HepG2 (cell line): ENCODE results near the gene P2RY12. TPM values are rescaled to one million over a fixed set of nuclear protein-coding genes. Genes with fewer than 3 reads are reported as not detected.

Source experiments
- ATAC-seq: fragments of 200-7000 bp; cut with Tn5 transposase; 3 replicates; pipeline ENCODE4 v1.9.1; 2020; ENCODE audit warnings: mild to moderate bottlenecking, moderate library complexity
- BruUV-seq: library from RNA; stranded (reverse); fragments of 400-500 nt; replicated peaks from 2 replicates; lab custom pipeline; 2021; lab: Mats Ljungman, UMichigan
- CTCF ChIA-PET: fragments of 300-600 bp; formaldehyde crosslinking; extraction: SDS; loops from one replicate; lab custom pipeline; 2021; ENCODE audit warnings: low total read pairs, inconsistent platforms, low intra/inter-chr PET ratio; lab: Yijun Ruan, JAX
- POLR2A ChIA-PET: fragments of 350-600 bp; sonication (Branson Sonifier 250); formaldehyde crosslinking; loops from one replicate; lab custom pipeline; 2020; ENCODE audit warnings: antibody characterized with exemption, inconsistent platforms; lab: Yijun Ruan, JAX
- DNase-seq: peaks from one replicate; pipeline ENCODE4 v3.0.0-alpha.2; 2015; ENCODE audit warnings: low spot score
- FAIRE-seq: peaks from 3 replicates; lab custom pipeline; 2011; peaks lifted over from hg19 to GRCh38; lab: Jason Lieb, UNC
- H2AFZ ChIP-seq: one replicate; pipeline ENCODE4 v1.6.1; 2011; ENCODE audit warnings: low read length, inconsistent platforms
- H3K27ac ChIP-seq: fragments of 300-600 bp; 3 replicates; pipeline ENCODE4 v1.8.0; 2011; ENCODE audit warnings: mixed run types, mild to moderate bottlenecking, mixed read lengths, low read length, inconsistent platforms; ENCODE audit not compliant: insufficient read depth; ENCODE audit errors: extremely low read length
- H3K27me3 ChIP-seq, 2 experiments: fragments of 200-600 bp in 1 of 2; 2 replicates in 1 of 2; 3 replicates in 1 of 2; pipeline versions ENCODE4 v1.6.0 to v1.8.0; 2011; ENCODE audit warnings: low read length in 2 of 2, mild to moderate bottlenecking in 2 of 2, moderate library complexity in 2 of 2, inconsistent platforms in 1 of 2; ENCODE audit not compliant: insufficient read depth in 2 of 2, control insufficient read depth in 1 of 2
- H3K36me3 ChIP-seq, 2 experiments: fragments of 200-600 bp in 1 of 2; replicated peaks in 1 of 2; 2 replicates in 1 of 2; 3 replicates in 1 of 2; pipeline versions ENCODE4 v1.5.1 to v1.8.0; 2011; ENCODE audit warnings: low read length in 2 of 2, inconsistent platforms in 1 of 2; ENCODE audit not compliant: insufficient read depth in 2 of 2, control insufficient read depth in 1 of 2
- H3K4me1 ChIP-seq: 2 replicates; pipeline ENCODE4 v1.5.1; 2012; ENCODE audit warnings: low read length, inconsistent platforms; ENCODE audit not compliant: insufficient read depth
- H3K4me2 ChIP-seq: 2 replicates; pipeline ENCODE4 v1.6.0; 2011; ENCODE audit warnings: low read depth, low read length, inconsistent platforms
- H3K4me3 ChIP-seq, 3 experiments: fragments of 200-600 bp in 1 of 3; sonication (generic), shearing (Covaris generic) in 1 of 3; replicated peaks in 1 of 3; 2 replicates each; pipeline ENCODE4 v1.5.1; 2011 to 2016; ENCODE audit warnings: low read length in 3 of 3, inconsistent platforms in 2 of 3, low read depth in 2 of 3, mild to moderate bottlenecking in 2 of 3, control low read depth in 1 of 3, mixed read lengths in 1 of 3; ENCODE audit not compliant: insufficient read depth in 1 of 3
- H3K79me2 ChIP-seq: one replicate; pipeline ENCODE4 v1.6.1; 2011; ENCODE audit warnings: low read length, inconsistent platforms; ENCODE audit not compliant: insufficient read depth
- H3K9ac ChIP-seq: 2 replicates; pipeline ENCODE4 v1.6.0; 2011; ENCODE audit warnings: mild to moderate bottlenecking, low read depth, low read length, inconsistent platforms; ENCODE audit not compliant: insufficient read depth
- H3K9me3 ChIP-seq: 2 replicates; pipeline ENCODE4 v1.5.1; 2012; ENCODE audit warnings: mild to moderate bottlenecking, low read length
- H4K20me1 ChIP-seq: 2 replicates; pipeline ENCODE4 v1.6.0; 2011; ENCODE audit warnings: inconsistent platforms, mild to moderate bottlenecking, low read length, moderate library complexity; ENCODE audit not compliant: insufficient read depth
- CREM ChIP-seq, 2 experiments: sonication (generic) in 1 of 2; formaldehyde crosslinking in 1 of 2; IDR thresholded peaks; 2 replicates each; pipeline versions ENCODE4 v1.4.0 to v1.6.1; 2016 to 2020; ENCODE audit warnings: antibody characterized with exemption in 1 of 2, mild to moderate bottlenecking in 1 of 2, missing genetic modification reagents in 1 of 2
- FOXP1 ChIP-seq, 2 experiments: fragments of 450-650 bp in 1 of 2; IDR thresholded peaks; 2 replicates each; pipeline ENCODE4 v1.6.1; 2017 to 2018; ENCODE audit warnings: antibody characterized with exemption in 1 of 2
- GATAD1 ChIP-seq: IDR thresholded peaks from 2 replicates; pipeline ENCODE4 v1.6.1; 2016; ENCODE audit warnings: missing genetic modification reagents, missing compliant biosample characterization
- MBD4 ChIP-seq: IDR thresholded peaks from 2 replicates; pipeline ENCODE4 v1.6.1; 2012; ENCODE audit warnings: low read length, inconsistent platforms, borderline replicate concordance
- PHF5A ChIP-seq: IDR thresholded peaks from one replicate; pipeline ENCODE4 v1.6.1; 2018; ENCODE audit warnings: low read depth, missing genetic modification reagents; ENCODE audit not compliant: unreplicated experiment
- RAD21 ChIP-seq: fragments of 450-650 bp; formaldehyde crosslinking; IDR thresholded peaks from 2 replicates; pipeline ENCODE4 v1.5.0; 2020; ENCODE audit warnings: mild to moderate bottlenecking
- RXRA ChIP-seq: sonication (generic); formaldehyde crosslinking; IDR thresholded peaks from 2 replicates; pipeline ENCODE4 v1.5.1; 2020; ENCODE audit warnings: missing genetic modification reagents
- SKI ChIP-seq: fragments of 450-650 bp; IDR thresholded peaks from one replicate; pipeline ENCODE4 v1.6.1; 2018; ENCODE audit warnings: mild to moderate bottlenecking; ENCODE audit not compliant: partially characterized antibody
- TAF1 ChIP-seq: sonication (generic); formaldehyde crosslinking; IDR thresholded peaks from 2 replicates; pipeline ENCODE4 v1.4.0; 2020; ENCODE audit warnings: missing genetic modification reagents
- WIZ ChIP-seq: sonication (generic); formaldehyde crosslinking; IDR thresholded peaks from 2 replicates; pipeline ENCODE4 v1.5.1; 2020; ENCODE audit warnings: mild to moderate bottlenecking, missing genetic modification reagents
- ZKSCAN5 ChIP-seq: sonication (generic); formaldehyde crosslinking; IDR thresholded peaks from 2 replicates; pipeline ENCODE4 v1.5.1; 2020; ENCODE audit warnings: mild to moderate bottlenecking, missing genetic modification reagents
- WGBS: methylation state at CpG from one replicate; pipeline ENCODE4 v1.1.6; 2017; ENCODE audit warnings: low lambda C conversion rate; 5-methylcytosine and 5-hydroxymethylcytosine counted together
- in situ Hi-C: cut with HindIII; loops from 2 replicates; pipeline ENCODE4 v1.10.0; 2017; ENCODE audit warnings: low pct_unique_long_range_greater_than_20kb; ENCODE audit not compliant: extremely low pct_ligation_motif_present
- intact Hi-C: fragments of 100-400 bp; cut with micrococcal nuclease; formaldehyde crosslinking; loops from one replicate; pipeline ENCODE4 v1.10.0; 2022; ENCODE audit not compliant: unreplicated experiment
- polyA plus RNA-seq, 8 experiments: library from polyadenylated mRNA; depleted of rRNA in 3 of 8; stranded (reverse) in 7 of 8; unstranded in 1 of 8; fragments of >200 nt; fragmentation: Illumina TruSeq in 4 of 8; extraction: Trizol in 4 of 8; gene quantifications; 2 replicates each; pipeline versions ENCODE4 v1.2.1 to v1.2.3, GENCODE V29; 2011 to 2016; ENCODE audit warnings: low read depth in 4 of 8, missing spikeins in 1 of 8, mixed read lengths in 1 of 8; ENCODE audit not compliant: insufficient read depth in 1 of 8
- total RNA-seq, 5 experiments: library from RNA; depleted of rRNA; stranded (reverse); fragments of >200 nt; fragmentation: Illumina TruSeq; extraction: Trizol; gene quantifications; 2 replicates each; pipeline ENCODE4 v1.2.3, GENCODE V29; 2016; ENCODE audit warnings: low read depth in 1 of 5
- TF ChIP-seq, protein P1 (sequence below): sonication (generic); formaldehyde crosslinking; IDR thresholded peaks from 2 replicates; pipeline ENCODE4 v1.4.0; 2020; ENCODE audit warnings: missing genetic modification reagents, borderline replicate concordance
- TF ChIP-seq, protein P2 (sequence below): sonication (generic); formaldehyde crosslinking; IDR thresholded peaks from 2 replicates; pipeline ENCODE4 v1.4.0; 2020; ENCODE audit warnings: missing genetic modification reagents
- TF ChIP-seq, protein P3 (sequence below): sonication (generic); formaldehyde crosslinking; IDR thresholded peaks from 2 replicates; pipeline ENCODE4 v1.4.0; 2020; ENCODE audit warnings: mild to moderate bottlenecking, missing genetic modification reagents

Gene P2RY12
- total and polyA plus RNA-seq, 2 of the 13 experiments (the other 11 are each of a cell fraction or from before 2014, with no cell fraction given): not detected

DNA sequence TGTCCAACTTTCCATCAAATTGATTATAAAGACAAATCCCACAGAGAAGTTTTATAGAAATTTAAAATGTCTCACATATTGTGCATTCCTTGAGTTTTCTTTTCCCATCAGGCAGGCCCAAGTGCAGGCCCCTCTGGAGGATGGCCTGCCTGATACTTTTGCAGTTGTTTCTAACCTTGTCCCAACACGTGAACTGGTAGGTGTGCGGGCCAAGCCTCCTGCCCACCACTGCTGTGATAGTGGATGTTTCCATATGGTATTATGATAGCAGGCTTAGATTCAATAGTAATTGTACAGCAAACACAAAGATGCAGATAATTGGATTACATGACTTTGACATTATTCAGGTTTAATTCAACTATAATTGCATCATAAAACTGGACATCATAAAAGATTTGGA lies 1.4 kb downstream of the P2RY12 start:
- no peak overlapping the region for H3K4me3 ChIP-seq
- TF ChIP-seq MBD4: no peak
- TF ChIP-seq RXRA (CRISPR knock-in tag): no peak
- no peaks in the 10 kb centered on the region for H3K27me3 ChIP-seq
- no peaks in the 10 kb centered on the region for H4K20me1 ChIP-seq
- intact Hi-C loops (no loop called here), in situ Hi-C loops (no loop called here)
- CTCF ChIA-PET: no interaction called here
- H3K4me2 ChIP-seq: no peak overlapping the region
- no peak overlapping the region for H3K27ac ChIP-seq
- ATAC-seq: no peak
- no peaks in the 10 kb centered on the region for H3K9me3 ChIP-seq
- no peak overlapping the region for H2AFZ ChIP-seq
- H3K9ac ChIP-seq: no peak overlapping the region
- no peak for FAIRE-seq
- POLR2A ChIA-PET: no interaction called here
- BruUV-seq: no TSS peak
- no peak for DNase-seq
- 56% methylated on average over 2 of the region's 2 CpGs for WGBS
- H3K36me3 ChIP-seq: no peaks in the 10 kb centered on the region
- no peaks in the 10 kb centered on the region for H3K79me2 ChIP-seq
- H3K4me1 ChIP-seq: no peaks in the 10 kb centered on the region

DNA sequence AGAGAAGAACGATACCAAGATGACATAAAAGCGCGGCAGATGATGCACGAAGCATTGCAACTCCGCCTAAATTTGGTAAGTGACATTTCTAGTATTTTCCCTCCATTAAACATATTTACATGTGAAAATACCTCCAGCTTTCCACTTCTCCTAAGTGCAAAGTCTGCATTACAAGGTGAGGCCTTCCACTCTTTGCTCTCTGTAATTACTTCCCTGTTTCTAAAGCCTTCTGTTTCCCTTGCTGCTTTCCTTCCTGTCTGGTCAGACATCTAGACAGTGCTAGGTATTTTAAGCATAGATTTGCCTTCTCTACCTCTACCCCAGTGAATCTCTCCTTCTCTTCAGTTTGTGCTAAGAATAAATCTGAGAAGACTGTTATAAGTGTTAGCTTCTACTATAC lies 1.9 kb downstream of the P2RY12 start:
- Histone ChIP-seq H3K36me3 (no peaks in the 10 kb centered on the region), H2AFZ (no peak overlapping the region), H3K4me2 (no peak overlapping the region), H3K4me1 (no peaks in the 10 kb centered on the region), H3K9me3 (no peaks in the 10 kb centered on the region), H4K20me1 (no peaks in the 10 kb centered on the region), H3K9ac (no peak overlapping the region), H3K27ac (no peak overlapping the region), H3K79me2 (no peaks in the 10 kb centered on the region), H3K4me3 (no peak overlapping the region), H3K27me3 (no peaks in the 10 kb centered on the region)
- ATAC-seq: no peak
- in situ Hi-C loops (no loop called here), intact Hi-C loops (no loop called here)
- FAIRE-seq: no peak
- ChIA-PET CTCF (no interaction called here), POLR2A (no interaction called here)
- 61% methylated on average over 5 of the region's 5 CpGs for WGBS
- DNase-seq: no peak
- no TSS peak for BruUV-seq
- TF ChIP-seq, protein P1, sequence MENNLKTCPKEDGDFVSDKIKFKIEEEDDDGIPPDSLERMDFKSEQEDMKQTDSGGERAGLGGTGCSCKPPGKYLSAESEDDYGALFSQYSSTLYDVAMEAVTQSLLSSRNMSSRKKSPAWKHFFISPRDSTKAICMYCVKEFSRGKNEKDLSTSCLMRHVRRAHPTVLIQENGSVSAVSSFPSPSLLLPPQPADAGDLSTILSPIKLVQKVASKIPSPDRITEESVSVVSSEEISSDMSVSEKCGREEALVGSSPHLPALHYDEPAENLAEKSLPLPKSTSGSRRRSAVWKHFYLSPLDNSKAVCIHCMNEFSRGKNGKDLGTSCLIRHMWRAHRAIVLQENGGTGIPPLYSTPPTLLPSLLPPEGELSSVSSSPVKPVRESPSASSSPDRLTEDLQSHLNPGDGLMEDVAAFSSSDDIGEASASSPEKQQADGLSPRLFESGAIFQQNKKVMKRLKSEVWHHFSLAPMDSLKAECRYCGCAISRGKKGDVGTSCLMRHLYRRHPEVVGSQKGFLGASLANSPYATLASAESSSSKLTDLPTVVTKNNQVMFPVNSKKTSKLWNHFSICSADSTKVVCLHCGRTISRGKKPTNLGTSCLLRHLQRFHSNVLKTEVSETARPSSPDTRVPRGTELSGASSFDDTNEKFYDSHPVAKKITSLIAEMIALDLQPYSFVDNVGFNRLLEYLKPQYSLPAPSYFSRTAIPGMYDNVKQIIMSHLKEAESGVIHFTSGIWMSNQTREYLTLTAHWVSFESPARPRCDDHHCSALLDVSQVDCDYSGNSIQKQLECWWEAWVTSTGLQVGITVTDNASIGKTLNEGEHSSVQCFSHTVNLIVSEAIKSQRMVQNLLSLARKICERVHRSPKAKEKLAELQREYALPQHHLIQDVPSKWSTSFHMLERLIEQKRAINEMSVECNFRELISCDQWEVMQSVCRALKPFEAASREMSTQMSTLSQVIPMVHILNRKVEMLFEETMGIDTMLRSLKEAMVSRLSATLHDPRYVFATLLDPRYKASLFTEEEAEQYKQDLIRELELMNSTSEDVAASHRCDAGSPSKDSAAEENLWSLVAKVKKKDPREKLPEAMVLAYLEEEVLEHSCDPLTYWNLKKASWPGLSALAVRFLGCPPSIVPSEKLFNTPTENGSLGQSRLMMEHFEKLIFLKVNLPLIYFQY (CRISPR knock-in tag): no peak
- TF ChIP-seq ZKSCAN5 (CRISPR knock-in tag): no peak
- TF ChIP-seq, protein P2, sequence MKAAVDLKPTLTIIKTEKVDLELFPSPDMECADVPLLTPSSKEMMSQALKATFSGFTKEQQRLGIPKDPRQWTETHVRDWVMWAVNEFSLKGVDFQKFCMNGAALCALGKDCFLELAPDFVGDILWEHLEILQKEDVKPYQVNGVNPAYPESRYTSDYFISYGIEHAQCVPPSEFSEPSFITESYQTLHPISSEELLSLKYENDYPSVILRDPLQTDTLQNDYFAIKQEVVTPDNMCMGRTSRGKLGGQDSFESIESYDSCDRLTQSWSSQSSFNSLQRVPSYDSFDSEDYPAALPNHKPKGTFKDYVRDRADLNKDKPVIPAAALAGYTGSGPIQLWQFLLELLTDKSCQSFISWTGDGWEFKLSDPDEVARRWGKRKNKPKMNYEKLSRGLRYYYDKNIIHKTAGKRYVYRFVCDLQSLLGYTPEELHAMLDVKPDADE (CRISPR knock-in tag): no peak
- TF ChIP-seq, protein P3, sequence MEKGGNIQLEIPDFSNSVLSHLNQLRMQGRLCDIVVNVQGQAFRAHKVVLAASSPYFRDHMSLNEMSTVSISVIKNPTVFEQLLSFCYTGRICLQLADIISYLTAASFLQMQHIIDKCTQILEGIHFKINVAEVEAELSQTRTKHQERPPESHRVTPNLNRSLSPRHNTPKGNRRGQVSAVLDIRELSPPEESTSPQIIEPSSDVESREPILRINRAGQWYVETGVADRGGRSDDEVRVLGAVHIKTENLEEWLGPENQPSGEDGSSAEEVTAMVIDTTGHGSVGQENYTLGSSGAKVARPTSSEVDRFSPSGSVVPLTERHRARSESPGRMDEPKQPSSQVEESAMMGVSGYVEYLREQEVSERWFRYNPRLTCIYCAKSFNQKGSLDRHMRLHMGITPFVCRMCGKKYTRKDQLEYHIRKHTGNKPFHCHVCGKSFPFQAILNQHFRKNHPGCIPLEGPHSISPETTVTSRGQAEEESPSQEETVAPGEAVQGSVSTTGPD (CRISPR knock-in tag): no peak
- TF ChIP-seq PHF5A: no peak
- no peak for TF ChIP-seq WIZ
- TF ChIP-seq FOXP1 (IDR thresholded peaks at IDR 0.05): no peak
- TF ChIP-seq FOXP1 (CRISPR knock-in tag; IDR thresholded peaks at IDR 0.05): no peak
- no peak for TF ChIP-seq CREM (IDR thresholded peaks at IDR 0.05)
- TF ChIP-seq CREM (CRISPR knock-in tag; IDR thresholded peaks at IDR 0.05): no peak
- no peak for TF ChIP-seq GATAD1 (CRISPR knock-in tag)
- no peak for TF ChIP-seq SKI
- no peak for TF ChIP-seq TAF1 (CRISPR knock-in tag)
- TF ChIP-seq RAD21 (CRISPR knock-in tag): no peak
